Heart left ventricle (tissue), 13 donors: ENCODE results near the gene NEK7.

ENCODE experiments used
- CTCF ChIP-seq, 12 donors: fragments of 200-600 bp; sonication (generic) in 4 of 12; IDR thresholded peaks; one replicate each; pipeline versions ENCODE4 v1.5.0 to v1.8.0; 2018 to 2022; ENCODE audit warnings: antibody characterized with exemption in 12 of 12, mild to moderate bottlenecking in 5 of 12
- POLR2A ChIP-seq, 2 donors: fragments of 450-650 bp; IDR thresholded peaks; one replicate each; pipeline ENCODE4 v1.6.1; 2017; ENCODE audit warnings: antibody characterized with exemption in 2 of 2, mild to moderate bottlenecking in 2 of 2, moderate library complexity in 2 of 2
- donor health status: ischemic (EF 13 %, LVEDD 7.1; RV severe dilation, severe dysfunction).
- donor health status: DM: no; HTN: yes; CAD: no.
- donor health status: DM: no; HTN: no; CAD: no.
- donor health status: ischemic (EF 25% LVEDD 6.9; RV normal size, moderate dysfunction).
- donor health status: ischemic (EF 25% LVEDD 5.7; RV mildly dilated, moderate dysfunction).
- donor health status: ischemic (EF 35%, LVEDD 5.7; RV mildly dilated, moderate dysfunction).
- donor health status: nonischemic (EF 11% LVEDD 7.7; RV severe dilation, severe dysfunction).
- donor health status: DM: yes; HTN: yes; CAD: no.
- donor health status: PGD.
- donor health status: ischemic (EF 29% LVEDD 5.4; RV normal size, mild dysfunction).
- donor health status: nonischemic (EF 23%, LVEDD 6.1; RV moderate dilation, normal function).

- TF ChIP-seq CTCF (IDR thresholded peaks at IDR 0.05) (no peak), POLR2A (IDR thresholded peaks at IDR 0.05) (no peak)
These were observed 5.1 kb upstream of the NEK7 start for GRCh38 chr1:198151688-198152087.
